Psoas muscle (tissue), 8 donors: ENCODE measurements around the gene FOXL1. TPM values are rescaled to one million over a fixed set of nuclear protein-coding genes. Genes with fewer than 3 reads are reported as not detected.
A peak's percentile ranks its signal among the peaks of the same experiment; 100 is the strongest.

Experiments used
- ATAC-seq, 4 donors: fragments of 200-7000 bp; cut with Tn5 transposase; one replicate each; pipeline ENCODE4 v1.9.1; 2020; ENCODE audit warnings: moderate library complexity in 3 of 4, mild to moderate bottlenecking in 2 of 4
- DNase-seq, 2 donors: peaks; one replicate each; pipeline ENCODE4 v3.0.0-alpha.2; 2020
- H3K27ac ChIP-seq: fragments of 200-600 bp; one replicate; pipeline ENCODE4 v1.8.0; 2022
- H3K27me3 ChIP-seq, 3 donors: fragments of 200-600 bp in 1 of 3; one replicate each; pipeline versions ENCODE4 v1.6.1 to v1.8.0; 2013 to 2022; ENCODE audit warnings: low read length in 2 of 3, mild to moderate bottlenecking in 2 of 3, moderate library complexity in 1 of 3; ENCODE audit not compliant: insufficient read depth in 3 of 3
- H3K36me3 ChIP-seq, 2 donors: fragments of 200-600 bp in 1 of 2; one replicate each; pipeline versions ENCODE4 v1.6.1 to v1.8.0; 2013 to 2022; ENCODE audit warnings: low read depth in 1 of 2, mild to moderate bottlenecking in 1 of 2, moderate library complexity in 1 of 2; ENCODE audit not compliant: insufficient read depth in 1 of 2
- H3K4me1 ChIP-seq: fragments of 200-600 bp; one replicate; pipeline ENCODE4 v1.8.0; 2022
- H3K4me3 ChIP-seq: fragments of 200-600 bp; one replicate; pipeline ENCODE4 v1.8.0; 2022; ENCODE audit warnings: mild to moderate bottlenecking
- H3K9me3 ChIP-seq: fragments of 200-600 bp; one replicate; pipeline ENCODE4 v1.8.0; 2022
- CTCF ChIP-seq: fragments of 200-600 bp; IDR thresholded peaks from one replicate; pipeline ENCODE4 v1.8.0; 2022; ENCODE audit warnings: antibody characterized with exemption
- WGBS, 3 donors: extraction: QIAGEN DNeasy Blood & Tissue Kit; methylation state at CpG; one replicate each; pipeline versions ENCODE4 v1.1.6 to v1.1.7; 2013; 5-methylcytosine and 5-hydroxymethylcytosine counted together
- intact Hi-C, 2 donors: fragments of 100-400 bp; cut with DNase I; formaldehyde crosslinking; loops; one replicate each; pipeline versions ENCODE4 v1.11.0 to v1.14.2; 2022
- polyA plus RNA-seq, 3 donors: library from polyadenylated mRNA; stranded (reverse); fragments of 200-250 nt; gene quantifications; one replicate each; pipeline ENCODE4 v1.2.3, GENCODE V29; 2013
- total RNA-seq, 4 donors: library from RNA; stranded (reverse); fragmentation: NEBNext Ultra II Directional in 2 of 4; extraction: Animal tissue kit (Norgen Biotek cat#: 25700) in 2 of 4; gene quantifications; one replicate each; pipeline versions ENCODE4 v1.2.1 to v1.2.4, GENCODE V29; 2021 to 2023
- donor health status: healthy with polysubstance abuse.
- donor health status: DM: no; HTN: no; CAD: no; lungs with moderate emphysema.
- donor health status: Bipolar disorder and iron deficiency.
- donor health status: healthy.
- donor health status: DM: yes; HTN: yes; CAD: no.
- donor health status: DM: no; HTN: no; CAD: no.
- donor health status: DM: no; HTN: no; CAD: no.
- donor health status: DM: yes; HTN: yes; CAD: no.

The FOXL1 gene
- total and polyA plus RNA-seq, 7 donors, result 0.12 to 1.3 (median 0.22) TPM

GRCh38 chr16:86531641-86532525 lies 46.5 kb upstream of the FOXL1 start:
- ATAC-seq, result no peak
- 93 to 97% (median 96%) methylated on average over 48 to 49 of the region's 49 CpGs for WGBS, 3 donors

GRCh38 chr16:86532526-86532815 lies 45.9 kb upstream of the FOXL1 start:
- no peaks in the 10 kb centered on the region for H3K4me1 ChIP-seq
- no peak overlapping the region for H3K27ac ChIP-seq
- 91 to 97% (median 97%) methylated on average over 7 of the region's 7 CpGs for WGBS, 3 donors
- peaks cover 0 to 50% of the 10 kb centered on the region in 2 donors for H3K36me3 ChIP-seq
- DNase-seq (no peak), ATAC-seq (no peak)
- intact Hi-C loops, result no loop called here
- H3K27me3 ChIP-seq, result no peaks in the 10 kb centered on the region
- no peaks in the 10 kb centered on the region for H3K9me3 ChIP-seq
- no peak for TF ChIP-seq CTCF
- H3K4me3 ChIP-seq, result no peak overlapping the region

More at GRCh38 chr16:86531641-86532525, 46.5 kb upstream of the FOXL1 start:
- TF ChIP-seq CTCF, result no peak
- Histone ChIP-seq H3K4me3 (no peak overlapping the region), H3K4me1 (no peaks in the 10 kb centered on the region), H3K27me3 (no peaks in the 10 kb centered on the region), H3K36me3 (peaks cover 0 to 45% of the 10 kb centered on the region in 2 donors), H3K9me3 (no peaks in the 10 kb centered on the region), H3K27ac (no peak overlapping the region)
- DNase-seq, result peak in 1 of 2 donors; percentile 35
- intact Hi-C loops, result no loop called here

- Histone ChIP-seq H3K4me1 (no peaks in the 10 kb centered on the region), H3K36me3 (peaks cover 0 to 56% of the 10 kb centered on the region in 2 donors), H3K27me3 (no peaks in the 10 kb centered on the region), H3K27ac (no peak overlapping the region), H3K4me3 (no peak overlapping the region), H3K9me3 (no peaks in the 10 kb centered on the region)
- TF ChIP-seq CTCF, result no peak
- ATAC-seq, result no peak
- intact Hi-C loops, result no loop called here
- no peak for DNase-seq
- 91 to 96% (median 93%) methylated on average over 8 of the region's 8 CpGs for WGBS, 3 donors
These were observed 45.3 kb upstream of the FOXL1 start for GRCh38 chr16:86533076-86533475.

- DNase-seq, result no peak
- no peak overlapping the region for H3K27ac ChIP-seq
- WGBS, 3 donors, result 91 to 97% (median 91%) methylated on average over 8 of the region's 8 CpGs
- H3K4me1 ChIP-seq, result no peaks in the 10 kb centered on the region
- TF ChIP-seq CTCF, result no peak
- H3K27me3 ChIP-seq, result no peaks in the 10 kb centered on the region
- H3K4me3 ChIP-seq, result no peak overlapping the region
- H3K36me3 ChIP-seq, result peaks cover 0 to 64% of the 10 kb centered on the region in 2 donors
- no peak for ATAC-seq
- no peaks in the 10 kb centered on the region for H3K9me3 ChIP-seq
- intact Hi-C loops, result no loop called here
These were observed 44.5 kb upstream of the FOXL1 start for GRCh38 chr16:86533767-86534351.
